ENCODE measurements around the gene C1S. TPM values are rescaled to one million over a fixed set of nuclear protein-coding genes. Genes with fewer than 3 reads are reported as not detected.

C1S gene
- total and polyA plus RNA-seq, 2 experiments from 2014 or later = 4.9 to 9.7 TPM

DNA sequence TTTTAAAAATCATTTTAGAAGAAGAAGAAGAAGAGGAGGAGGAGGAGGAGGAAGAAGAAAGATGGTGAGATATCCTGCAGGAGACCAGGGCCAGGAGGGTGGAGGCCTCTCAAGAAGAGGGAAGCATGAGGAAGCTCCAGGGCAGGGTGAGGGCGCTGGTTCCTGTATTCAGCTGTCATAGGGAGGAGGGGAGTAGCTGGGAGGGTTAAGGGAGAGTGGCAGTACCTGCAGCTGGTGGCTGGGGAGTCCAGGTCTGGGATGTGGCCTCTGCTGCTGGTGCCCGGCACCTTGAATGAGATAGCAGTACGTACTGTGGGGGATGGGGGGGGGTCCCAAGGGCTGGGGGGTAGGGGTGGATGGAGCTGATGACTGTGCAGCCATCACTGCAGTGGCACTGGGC is 58.4 kb downstream of the C1S start (continued):
- TF ChIP-seq, protein P1, sequence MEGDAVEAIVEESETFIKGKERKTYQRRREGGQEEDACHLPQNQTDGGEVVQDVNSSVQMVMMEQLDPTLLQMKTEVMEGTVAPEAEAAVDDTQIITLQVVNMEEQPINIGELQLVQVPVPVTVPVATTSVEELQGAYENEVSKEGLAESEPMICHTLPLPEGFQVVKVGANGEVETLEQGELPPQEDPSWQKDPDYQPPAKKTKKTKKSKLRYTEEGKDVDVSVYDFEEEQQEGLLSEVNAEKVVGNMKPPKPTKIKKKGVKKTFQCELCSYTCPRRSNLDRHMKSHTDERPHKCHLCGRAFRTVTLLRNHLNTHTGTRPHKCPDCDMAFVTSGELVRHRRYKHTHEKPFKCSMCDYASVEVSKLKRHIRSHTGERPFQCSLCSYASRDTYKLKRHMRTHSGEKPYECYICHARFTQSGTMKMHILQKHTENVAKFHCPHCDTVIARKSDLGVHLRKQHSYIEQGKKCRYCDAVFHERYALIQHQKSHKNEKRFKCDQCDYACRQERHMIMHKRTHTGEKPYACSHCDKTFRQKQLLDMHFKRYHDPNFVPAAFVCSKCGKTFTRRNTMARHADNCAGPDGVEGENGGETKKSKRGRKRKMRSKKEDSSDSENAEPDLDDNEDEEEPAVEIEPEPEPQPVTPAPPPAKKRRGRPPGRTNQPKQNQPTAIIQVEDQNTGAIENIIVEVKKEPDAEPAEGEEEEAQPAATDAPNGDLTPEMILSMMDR (conservative IDR thresholded peaks at IDR 0.05; ENCODE audit: low read depth in 2 of 2) = no peak

DNA sequence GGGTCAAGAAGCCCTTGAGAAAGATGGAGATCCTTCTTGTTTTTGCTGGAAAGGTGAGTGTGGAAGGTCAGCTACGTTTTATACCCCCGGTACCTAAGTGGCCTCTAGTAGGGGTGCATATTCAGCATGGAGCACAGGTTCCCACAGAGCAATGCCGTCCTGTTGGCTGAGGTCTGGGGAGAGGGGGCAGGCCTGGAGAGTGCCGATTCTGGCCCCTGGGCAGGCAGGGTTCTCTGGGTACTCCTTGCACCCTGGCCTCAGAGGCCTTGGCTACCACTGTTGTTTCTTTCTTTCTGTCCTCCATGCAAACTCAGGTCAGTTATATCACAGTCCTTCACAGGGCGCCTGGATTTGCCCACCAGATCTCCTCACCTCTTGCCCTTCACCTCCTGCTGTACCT is 59.6 kb downstream of the C1S start:
- no peaks in the 10 kb centered on the region for H3K36me3 ChIP-seq (ENCODE audit: insufficient read depth)
- no peak for DNase-seq (ENCODE audit: low spot score)
- no peak overlapping the region for H3K27ac ChIP-seq (ENCODE audit: low read depth)
- H3K79me2 ChIP-seq (replicated peaks; ENCODE audit: insufficient read depth) = no peaks in the 10 kb centered on the region
- Mint-ChIP-seq H3K27me3 (ENCODE audit: insufficient read depth, low read depth, poor library complexity) (peaks cover 3% of the 10 kb centered on the region), H3K36me3 (ENCODE audit: low read depth) (no peaks in the 10 kb centered on the region; the same call in 2 of the 3 replicates), H3K9me3 (no peaks in the 10 kb centered on the region), H3K4me1 (peaks cover 10% of the 10 kb centered on the region), H3K27ac (no peak overlapping the region), H3K4me3 (no peak overlapping the region)
- TF ChIP-seq, protein P2, sequence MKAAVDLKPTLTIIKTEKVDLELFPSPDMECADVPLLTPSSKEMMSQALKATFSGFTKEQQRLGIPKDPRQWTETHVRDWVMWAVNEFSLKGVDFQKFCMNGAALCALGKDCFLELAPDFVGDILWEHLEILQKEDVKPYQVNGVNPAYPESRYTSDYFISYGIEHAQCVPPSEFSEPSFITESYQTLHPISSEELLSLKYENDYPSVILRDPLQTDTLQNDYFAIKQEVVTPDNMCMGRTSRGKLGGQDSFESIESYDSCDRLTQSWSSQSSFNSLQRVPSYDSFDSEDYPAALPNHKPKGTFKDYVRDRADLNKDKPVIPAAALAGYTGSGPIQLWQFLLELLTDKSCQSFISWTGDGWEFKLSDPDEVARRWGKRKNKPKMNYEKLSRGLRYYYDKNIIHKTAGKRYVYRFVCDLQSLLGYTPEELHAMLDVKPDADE (IDR thresholded peaks at IDR 0.05) = no peak
- TF ChIP-seq STAT1 (IDR thresholded peaks at IDR 0.05; ENCODE audit: unreplicated experiment) = no peak
- TF ChIP-seq, protein P3, sequence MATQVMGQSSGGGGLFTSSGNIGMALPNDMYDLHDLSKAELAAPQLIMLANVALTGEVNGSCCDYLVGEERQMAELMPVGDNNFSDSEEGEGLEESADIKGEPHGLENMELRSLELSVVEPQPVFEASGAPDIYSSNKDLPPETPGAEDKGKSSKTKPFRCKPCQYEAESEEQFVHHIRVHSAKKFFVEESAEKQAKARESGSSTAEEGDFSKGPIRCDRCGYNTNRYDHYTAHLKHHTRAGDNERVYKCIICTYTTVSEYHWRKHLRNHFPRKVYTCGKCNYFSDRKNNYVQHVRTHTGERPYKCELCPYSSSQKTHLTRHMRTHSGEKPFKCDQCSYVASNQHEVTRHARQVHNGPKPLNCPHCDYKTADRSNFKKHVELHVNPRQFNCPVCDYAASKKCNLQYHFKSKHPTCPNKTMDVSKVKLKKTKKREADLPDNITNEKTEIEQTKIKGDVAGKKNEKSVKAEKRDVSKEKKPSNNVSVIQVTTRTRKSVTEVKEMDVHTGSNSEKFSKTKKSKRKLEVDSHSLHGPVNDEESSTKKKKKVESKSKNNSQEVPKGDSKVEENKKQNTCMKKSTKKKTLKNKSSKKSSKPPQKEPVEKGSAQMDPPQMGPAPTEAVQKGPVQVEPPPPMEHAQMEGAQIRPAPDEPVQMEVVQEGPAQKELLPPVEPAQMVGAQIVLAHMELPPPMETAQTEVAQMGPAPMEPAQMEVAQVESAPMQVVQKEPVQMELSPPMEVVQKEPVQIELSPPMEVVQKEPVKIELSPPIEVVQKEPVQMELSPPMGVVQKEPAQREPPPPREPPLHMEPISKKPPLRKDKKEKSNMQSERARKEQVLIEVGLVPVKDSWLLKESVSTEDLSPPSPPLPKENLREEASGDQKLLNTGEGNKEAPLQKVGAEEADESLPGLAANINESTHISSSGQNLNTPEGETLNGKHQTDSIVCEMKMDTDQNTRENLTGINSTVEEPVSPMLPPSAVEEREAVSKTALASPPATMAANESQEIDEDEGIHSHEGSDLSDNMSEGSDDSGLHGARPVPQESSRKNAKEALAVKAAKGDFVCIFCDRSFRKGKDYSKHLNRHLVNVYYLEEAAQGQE (IDR thresholded peaks at IDR 0.05; ENCODE audit: unreplicated experiment) = no peak
- no peak for TF ChIP-seq CREB1 (CRISPR knock-in tag; IDR thresholded peaks at IDR 0.05; ENCODE audit: low read depth)
- H3K4me1 ChIP-seq (ENCODE audit: insufficient read depth) = no peaks in the 10 kb centered on the region
- H4K20me1 ChIP-seq (replicated peaks; ENCODE audit: insufficient read depth) = no peaks in the 10 kb centered on the region
- ATAC-seq = no peak
- H3F3A ChIP-seq (replicated peaks; ENCODE audit: low read depth) = no peaks in the 10 kb centered on the region
- no peak overlapping the region for H3K4me3 ChIP-seq
- no peak overlapping the region for H2AFZ ChIP-seq
- no peaks in the 10 kb centered on the region for H3K9me2 ChIP-seq (ENCODE audit: insufficient read depth)
- no peaks in the 10 kb centered on the region for H3K27me3 ChIP-seq (ENCODE audit: insufficient read depth)
- H3K4me2 ChIP-seq = no peak overlapping the region

Small RNA genes within 50 kb of the gene (small RNA-seq; reads per million reads assigned to genes)
- gene AC006512.1 (ENCODE audit: low replicate concordance) (not detected), gene RNU6-485P (ENCODE audit: low replicate concordance) (not detected)

Other genes starting within 250 kb of the C1S start
- gene GPR162, start 238.9 kb upstream of the C1S start, total RNA-seq (2014; rRNA removed; shearing (Covaris generic)) = 3.0 and 5.0 TPM in 2 replicates
- gene GPR162, start 238.9 kb upstream of the C1S start, polyA plus RNA-seq (2016; fragmentation: Nextera tagmentation; extraction: Ambion mirVana) = 4.7 and 5.0 TPM in 2 replicates
- gene P3H3, start 232.3 kb upstream of the C1S start, total RNA-seq (2014; rRNA removed; shearing (Covaris generic)) = 38.2 and 39.2 TPM in 2 replicates
- gene P3H3, start 232.3 kb upstream of the C1S start, polyA plus RNA-seq (2016; fragmentation: Nextera tagmentation; extraction: Ambion mirVana) = 15.8 and 16.4 TPM in 2 replicates
- 3.3 and 8.2 TPM in 2 replicates for gene GNB3, start 219.8 kb upstream of the C1S start, total RNA-seq (2014; rRNA removed; shearing (Covaris generic))
- gene GNB3, start 219.8 kb upstream of the C1S start, polyA plus RNA-seq (2016; fragmentation: Nextera tagmentation; extraction: Ambion mirVana) = 3.6 and 5.4 TPM in 2 replicates
- gene CDCA3, start 209.4 kb upstream of the C1S start, total RNA-seq (2014; rRNA removed; shearing (Covaris generic)) = 37.2 and 47.4 TPM in 2 replicates
- 75.6 and 79.2 TPM in 2 replicates for gene CDCA3, start 209.4 kb upstream of the C1S start, polyA plus RNA-seq (2016; fragmentation: Nextera tagmentation; extraction: Ambion mirVana)
- 97.2 and 109 TPM in 2 replicates for gene USP5, start 208.6 kb upstream of the C1S start, total RNA-seq (2014; rRNA removed; shearing (Covaris generic))
- gene USP5, start 208.6 kb upstream of the C1S start, polyA plus RNA-seq (2016; fragmentation: Nextera tagmentation; extraction: Ambion mirVana) = 35.0 and 35.1 TPM in 2 replicates
- gene TPI1, start 193.2 kb upstream of the C1S start, total RNA-seq (2014; rRNA removed; shearing (Covaris generic)) = 731 and 822 TPM in 2 replicates
- 737 and 748 TPM in 2 replicates for gene TPI1, start 193.2 kb upstream of the C1S start, polyA plus RNA-seq (2016; fragmentation: Nextera tagmentation; extraction: Ambion mirVana)
- gene SPSB2, start 187.4 kb upstream of the C1S start, total RNA-seq (2014; rRNA removed; shearing (Covaris generic)) = 7.6 and 13.1 TPM in 2 replicates
- gene SPSB2, start 187.4 kb upstream of the C1S start, polyA plus RNA-seq (2016; fragmentation: Nextera tagmentation; extraction: Ambion mirVana) = 8.2 and 10.4 TPM in 2 replicates
- 2.5 and 9.1 TPM in 2 replicates for gene LRRC23, start 155.9 kb upstream of the C1S start, total RNA-seq (2014; rRNA removed; shearing (Covaris generic))
- gene LRRC23, start 155.9 kb upstream of the C1S start, polyA plus RNA-seq (2016; fragmentation: Nextera tagmentation; extraction: Ambion mirVana) = 2.4 and 2.9 TPM in 2 replicates
- gene ENO2, start 146.1 kb upstream of the C1S start, total RNA-seq (2014; rRNA removed; shearing (Covaris generic)) = 50.8 and 53.5 TPM in 2 replicates
- 43.5 and 50.0 TPM in 2 replicates for gene ENO2, start 146.1 kb upstream of the C1S start, polyA plus RNA-seq (2016; fragmentation: Nextera tagmentation; extraction: Ambion mirVana)
- 49.6 and 52.8 TPM in 2 replicates for gene ATN1, start 132.8 kb upstream of the C1S start, total RNA-seq (2014; rRNA removed; shearing (Covaris generic))
- gene ATN1, start 132.8 kb upstream of the C1S start, polyA plus RNA-seq (2016; fragmentation: Nextera tagmentation; extraction: Ambion mirVana) = 27.2 and 29.5 TPM in 2 replicates
- not detected in 2 replicates for gene RNU7-1, start 116.9 kb upstream of the C1S start, total RNA-seq (2014; rRNA removed; shearing (Covaris generic))
- gene RNU7-1, start 116.9 kb upstream of the C1S start, polyA plus RNA-seq (2016; fragmentation: Nextera tagmentation; extraction: Ambion mirVana) = not detected in 2 replicates
- gene C12orf57, start 116.7 kb upstream of the C1S start, total RNA-seq (2014; rRNA removed; shearing (Covaris generic)) = 186 and 204 TPM in 2 replicates
- 262 and 285 TPM in 2 replicates for gene C12orf57, start 116.7 kb upstream of the C1S start, polyA plus RNA-seq (2016; fragmentation: Nextera tagmentation; extraction: Ambion mirVana)
- 24.7 and 25.3 TPM in 2 replicates for gene PTPN6, start 109.4 kb upstream of the C1S start, total RNA-seq (2014; rRNA removed; shearing (Covaris generic))
- 35.4 and 40.6 TPM in 2 replicates for gene PTPN6, start 109.4 kb upstream of the C1S start, polyA plus RNA-seq (2016; fragmentation: Nextera tagmentation; extraction: Ambion mirVana)
- 378 and 416 TPM in 2 replicates for gene PHB2, start 90.1 kb upstream of the C1S start, total RNA-seq (2014; rRNA removed; shearing (Covaris generic))
- gene PHB2, start 90.1 kb upstream of the C1S start, polyA plus RNA-seq (2016; fragmentation: Nextera tagmentation; extraction: Ambion mirVana) = 224 and 238 TPM in 2 replicates
- 66.7 and 71.7 TPM in 2 replicates for gene EMG1, start 89.8 kb upstream of the C1S start, total RNA-seq (2014; rRNA removed; shearing (Covaris generic))
- 157 and 160 TPM in 2 replicates for gene EMG1, start 89.8 kb upstream of the C1S start, polyA plus RNA-seq (2016; fragmentation: Nextera tagmentation; extraction: Ambion mirVana)
- gene LPCAT3, start 42.2 kb upstream of the C1S start, total RNA-seq (2014; rRNA removed; shearing (Covaris generic)) = 45.3 and 51.5 TPM in 2 replicates
- gene LPCAT3, start 42.2 kb upstream of the C1S start, polyA plus RNA-seq (2016; fragmentation: Nextera tagmentation; extraction: Ambion mirVana) = 21.4 and 22.7 TPM in 2 replicates
- 6.1 and 8.8 TPM in 2 replicates for gene C1R, start 31.7 kb downstream of the C1S start, total RNA-seq (2014; rRNA removed; shearing (Covaris generic))
- gene C1R, start 31.7 kb downstream of the C1S start, polyA plus RNA-seq (2016; fragmentation: Nextera tagmentation; extraction: Ambion mirVana) = 5.9 and 6.4 TPM in 2 replicates
- 8.8 and 10.0 TPM in 2 replicates for gene C1RL, start 48.5 kb downstream of the C1S start, total RNA-seq (2014; rRNA removed; shearing (Covaris generic))
- gene C1RL, start 48.5 kb downstream of the C1S start, polyA plus RNA-seq (2016; fragmentation: Nextera tagmentation; extraction: Ambion mirVana) = 7.3 and 9.1 TPM in 2 replicates
- 3.0 TPM in 1 of 2 replicates, not detected in the other for gene RBP5, start 68.2 kb downstream of the C1S start, total RNA-seq (2014; rRNA removed; shearing (Covaris generic))
- gene RBP5, start 68.2 kb downstream of the C1S start, polyA plus RNA-seq (2016; fragmentation: Nextera tagmentation; extraction: Ambion mirVana) = 0.73 and 1.2 TPM in 2 replicates
- 27.9 and 46.9 TPM in 2 replicates for gene CLSTN3, start 69.7 kb downstream of the C1S start, total RNA-seq (2014; rRNA removed; shearing (Covaris generic))
- gene CLSTN3, start 69.7 kb downstream of the C1S start, polyA plus RNA-seq (2016; fragmentation: Nextera tagmentation; extraction: Ambion mirVana) = 5.0 and 5.8 TPM in 2 replicates
- 58.8 and 72.0 TPM in 2 replicates for gene PEX5, start 129.0 kb downstream of the C1S start, total RNA-seq (2014; rRNA removed; shearing (Covaris generic))
- gene PEX5, start 129.0 kb downstream of the C1S start, polyA plus RNA-seq (2016; fragmentation: Nextera tagmentation; extraction: Ambion mirVana) = 7.4 and 7.5 TPM in 2 replicates
- gene ACSM4, start 243.4 kb downstream of the C1S start, total RNA-seq (2014; rRNA removed; shearing (Covaris generic)) = not detected in 2 replicates
- gene ACSM4, start 243.4 kb downstream of the C1S start, polyA plus RNA-seq (2016; fragmentation: Nextera tagmentation; extraction: Ambion mirVana) = not detected in 2 replicates